ENCODE data around the gene CHGA.

DNA sequence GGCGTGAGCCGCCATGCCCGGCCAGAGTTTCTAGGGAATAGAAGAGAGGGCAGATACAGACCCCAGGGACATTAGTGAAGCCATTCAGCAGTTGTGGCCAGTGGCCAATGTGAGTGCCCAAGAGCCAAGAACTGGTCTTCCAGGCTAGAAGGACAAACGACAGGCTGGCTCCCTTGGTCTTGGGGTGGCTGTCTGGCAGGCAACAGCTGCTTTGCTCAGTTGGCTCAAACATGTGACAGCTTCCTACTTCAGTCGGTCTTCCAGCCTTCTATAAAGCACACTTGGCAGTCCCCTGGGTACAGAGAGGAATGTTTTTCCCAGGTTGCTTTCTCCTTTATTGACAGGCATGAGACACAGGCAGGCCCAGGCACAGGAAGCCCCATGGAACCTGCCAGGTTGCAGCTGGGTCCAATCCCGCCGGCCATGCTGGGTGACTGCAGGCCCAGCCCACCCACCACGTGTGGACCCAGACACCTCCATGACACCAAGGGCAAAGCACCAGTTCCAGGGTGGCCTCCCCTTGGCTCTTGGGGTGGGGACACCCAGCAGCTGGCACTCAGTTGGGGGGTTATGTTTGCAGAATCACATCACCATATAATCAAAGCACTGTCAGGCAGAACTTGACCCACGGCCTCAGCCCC lies 15.4 kb downstream of the CHGA start:
- no peak for TF ChIP-seq BHLHE40 (IDR thresholded peaks at IDR 0.05; ENCODE audit: borderline replicate concordance)
- no peak for TF ChIP-seq SUZ12 (IDR thresholded peaks at IDR 0.05)
- TF ChIP-seq ELF4 (IDR thresholded peaks at IDR 0.05) = no peak
- TF ChIP-seq, protein P1, sequence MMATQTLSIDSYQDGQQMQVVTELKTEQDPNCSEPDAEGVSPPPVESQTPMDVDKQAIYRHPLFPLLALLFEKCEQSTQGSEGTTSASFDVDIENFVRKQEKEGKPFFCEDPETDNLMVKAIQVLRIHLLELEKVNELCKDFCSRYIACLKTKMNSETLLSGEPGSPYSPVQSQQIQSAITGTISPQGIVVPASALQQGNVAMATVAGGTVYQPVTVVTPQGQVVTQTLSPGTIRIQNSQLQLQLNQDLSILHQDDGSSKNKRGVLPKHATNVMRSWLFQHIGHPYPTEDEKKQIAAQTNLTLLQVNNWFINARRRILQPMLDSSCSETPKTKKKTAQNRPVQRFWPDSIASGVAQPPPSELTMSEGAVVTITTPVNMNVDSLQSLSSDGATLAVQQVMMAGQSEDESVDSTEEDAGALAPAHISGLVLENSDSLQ (IDR thresholded peaks at IDR 0.05) = no peak
- TF ChIP-seq TARDBP (IDR thresholded peaks at IDR 0.05) = no peak
- no peak for TF ChIP-seq FOXK2 (IDR thresholded peaks at IDR 0.05)
- no peak for TF ChIP-seq FOXM1 (IDR thresholded peaks at IDR 0.05; ENCODE audit: borderline replicate concordance)
- no peak for TF ChIP-seq FOXA1 (IDR thresholded peaks at IDR 0.05)
- no peak for TF ChIP-seq HDGF (IDR thresholded peaks at IDR 0.05; ENCODE audit: borderline replicate concordance)
- TF ChIP-seq SP1 (IDR thresholded peaks at IDR 0.05) = no peak

All from HEK293T (cell line).